Vein endothelial cell (primary cell): ENCODE results near the gene TIMM22. TPM values are rescaled to one million over a fixed set of nuclear protein-coding genes. Genes with fewer than 3 reads are reported as not detected.

Source experiments
- small RNA-seq: library from RNA; depleted of rRNA; stranded (forward); fragments of <200 nt; gene quantifications from one replicate; pipeline ENCODE3, GENCODE V24; 2012
- total RNA-seq: library from RNA; depleted of rRNA; stranded (reverse); fragments of >200 nt; gene quantifications from 2 replicates; pipeline ENCODE4 v1.2.3, GENCODE V29; 2012

Gene TIMM22
- 20.9 and 23.1 TPM in 2 replicates for total RNA-seq

GRCh38 chr17:996554-997344 lies at the start of gene TIMM22:
Gene TIMM22 (plus strand): TSS chr17:997129. CDS start chr17:997143, 14 bp downstream.

GRCh38 chr17:979539-980405 lies 17.2 kb upstream of the TIMM22 start, which contains the start of gene NXN:
Gene NXN (minus strand): TSS chr17:979776.

Small RNA genes within 50 kb of the gene (small RNA-seq; reads per million reads assigned to genes)
- not detected for gene MIR3183

Other genes starting within 250 kb of the TIMM22 start
- 19.1 and 21.9 TPM in 2 replicates for gene GEMIN4, start 244.9 kb upstream of the TIMM22 start, total RNA-seq
- gene GLOD4, start 214.8 kb upstream of the TIMM22 start, total RNA-seq = 55.2 and 65.7 TPM in 2 replicates
- 20.9 and 22.9 TPM in 2 replicates for gene MRM3, start 214.8 kb upstream of the TIMM22 start, total RNA-seq
- 61.4 and 94.7 TPM in 2 replicates for gene NXN, start 17.4 kb upstream of the TIMM22 start, total RNA-seq
- gene ABR, start 182.9 kb downstream of the TIMM22 start, total RNA-seq = 67.1 and 101 TPM in 2 replicates